Embryonic facial prominence (tissue), 1 donor: Measurements from ENCODE around the gene COL4A2.
"Not testable (repeated sequence)": the region's sequence is repeated elsewhere in the genome, so short reads cannot be mapped to it uniquely, and the experiment has no call there.

Experiments
- DNase-seq: peaks from one replicate; pipeline ENCODE4 v3.0.0-alpha.2; 2016; ENCODE audit errors: extremely low spot score

The COL4A2 gene

GRCh38 chr13:110307767-110308655 is 927 bp downstream of the COL4A2 start:
- DNase-seq = no peak

DNA sequence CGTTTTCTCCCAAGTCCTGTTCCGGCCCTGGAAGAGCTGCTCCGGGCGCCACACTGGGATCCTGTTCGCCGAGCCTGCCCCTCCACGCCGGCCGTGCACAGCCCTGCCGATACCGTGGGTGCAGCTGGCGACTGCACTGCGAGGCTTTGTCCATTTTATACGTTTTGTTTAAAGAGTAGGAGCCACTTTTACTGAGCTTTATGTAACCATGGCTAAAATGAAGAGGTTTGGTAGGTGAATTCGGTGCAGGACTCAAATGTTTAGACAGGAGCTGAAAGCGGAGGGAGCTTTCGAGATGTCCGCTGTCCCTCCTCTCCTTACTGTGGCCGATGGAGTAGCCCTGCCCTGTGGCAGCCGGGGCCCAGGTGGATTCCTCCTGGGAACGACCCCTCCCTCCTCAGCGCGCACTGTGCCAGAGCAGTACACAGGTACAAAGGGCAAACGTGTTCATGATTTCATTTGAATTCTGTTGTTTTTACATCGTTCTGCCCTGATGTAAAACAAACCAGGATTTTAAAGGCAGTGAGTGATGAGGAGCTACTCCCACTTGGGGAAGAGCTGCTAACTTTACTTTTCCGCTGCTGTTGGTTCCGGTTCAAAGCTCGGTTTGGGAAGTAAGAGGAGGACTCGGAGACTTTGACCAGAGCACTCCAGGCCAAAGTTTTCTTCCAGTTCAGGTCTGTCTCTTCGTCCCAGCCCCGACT is 1.7 kb downstream of the COL4A2 start:
- no peak for DNase-seq

DNA sequence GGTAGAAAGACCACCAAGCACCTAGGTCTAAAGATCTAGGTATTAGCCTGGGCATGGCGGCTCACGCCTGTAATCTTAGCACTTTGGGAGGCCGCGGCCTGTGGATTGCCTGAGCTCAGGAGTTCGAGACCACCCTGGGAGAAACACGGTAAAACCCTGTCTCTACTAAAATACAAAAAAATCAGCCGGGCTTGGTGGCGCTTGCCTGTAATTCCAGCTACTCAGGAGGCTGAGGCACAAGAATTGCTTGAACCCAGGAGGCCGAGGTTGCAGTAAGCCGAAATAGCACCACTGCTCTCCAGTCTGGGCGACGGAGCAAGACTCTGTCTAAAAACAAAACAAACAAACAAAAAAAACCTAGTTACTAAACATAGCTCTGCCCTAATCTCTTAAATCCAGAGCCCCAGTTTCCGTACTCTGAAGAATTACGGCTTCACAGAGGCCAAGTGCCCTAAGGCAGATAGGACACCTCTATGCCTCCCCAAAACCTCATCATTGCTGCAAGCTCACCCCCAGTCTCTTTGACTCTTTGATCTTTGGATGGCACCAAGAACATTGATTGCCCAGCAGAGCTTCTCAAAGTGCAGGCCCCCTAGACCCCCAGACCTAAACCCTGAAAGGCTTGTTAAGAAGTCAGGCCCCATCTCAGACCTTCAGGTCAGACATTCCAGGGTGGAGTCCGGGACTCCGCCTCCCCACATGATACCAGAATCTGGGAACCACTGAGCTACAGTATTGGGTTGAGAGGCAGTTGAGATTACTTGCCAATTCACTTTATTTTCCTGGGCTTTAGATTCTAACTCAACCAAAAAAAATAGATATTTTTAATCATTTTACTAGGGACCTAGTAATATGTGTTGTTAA is 2.8 kb downstream of the COL4A2 start:
- DNase-seq = no peak

- DNase-seq = no peak
Measured at GRCh38 chr13:110310541-110311442, 3.7 kb downstream of the COL4A2 start.

DNA sequence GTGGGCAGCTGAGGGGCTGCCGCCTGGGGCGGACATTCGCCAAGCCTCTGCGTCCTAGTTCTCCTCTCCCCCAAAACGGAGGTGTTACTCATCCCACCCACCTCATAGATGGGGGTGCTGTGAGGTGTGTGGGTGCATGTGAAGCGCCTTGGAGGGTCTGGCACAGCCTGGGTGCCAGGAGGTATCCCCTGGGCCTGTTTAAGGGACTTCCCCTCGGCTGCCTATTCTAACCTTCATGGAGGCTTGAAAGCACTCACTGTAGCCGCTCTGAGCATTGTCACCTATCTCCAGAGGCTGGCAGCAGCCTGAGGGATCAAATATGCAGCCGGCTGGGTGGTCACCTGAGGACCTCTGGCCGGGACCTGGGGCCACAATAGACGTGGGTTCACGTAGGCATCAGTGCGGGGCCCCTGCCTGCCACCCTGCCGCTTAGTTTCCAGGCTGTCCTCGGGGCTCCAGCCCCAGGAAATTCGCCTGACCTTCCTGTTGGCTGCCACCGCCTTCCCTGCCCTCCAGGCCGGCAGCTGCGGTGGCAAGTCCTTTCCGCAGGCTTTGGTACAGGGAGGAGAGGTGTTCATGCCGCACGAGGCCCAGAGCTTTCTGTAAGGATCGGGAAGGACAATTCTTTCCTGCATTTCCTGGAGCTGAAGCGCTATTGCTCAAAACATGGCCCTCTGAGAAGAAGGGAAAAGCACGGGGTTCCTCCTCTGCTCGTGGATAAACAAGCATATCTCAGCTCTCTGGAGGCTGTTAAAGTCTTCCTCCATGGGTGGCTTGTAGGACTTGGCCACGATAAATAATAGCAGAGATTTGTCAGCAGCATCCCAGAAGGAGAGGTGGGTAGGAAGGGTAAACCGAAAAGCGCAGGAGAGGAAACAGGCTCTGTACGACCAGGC is 4.6 kb downstream of the COL4A2 start:
- no peak for DNase-seq

GRCh38 chr13:110312339-110313031 is 5.4 kb downstream of the COL4A2 start:
- no peak for DNase-seq

DNA sequence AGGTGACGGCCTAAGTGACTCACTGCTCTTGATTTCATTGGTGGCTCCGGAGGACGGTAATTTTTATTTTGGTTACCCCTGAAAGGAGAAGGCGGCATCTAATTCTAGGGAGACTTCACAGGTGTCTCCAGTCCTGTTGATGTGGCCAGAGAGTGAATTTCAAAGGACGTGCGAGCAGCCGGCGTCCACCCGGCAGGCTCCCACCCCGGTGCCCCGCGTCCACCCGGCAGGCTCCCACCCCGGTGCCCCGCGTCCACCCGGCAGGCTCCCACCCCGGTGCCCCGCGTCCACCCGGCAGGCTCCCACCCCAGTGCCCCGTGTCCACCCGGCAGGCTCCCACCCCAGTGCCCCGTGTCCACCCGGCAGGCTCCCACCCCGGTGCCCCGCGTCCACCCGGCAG is 6.2 kb downstream of the COL4A2 start:
- DNase-seq = not testable (repeated sequence)

DNA sequence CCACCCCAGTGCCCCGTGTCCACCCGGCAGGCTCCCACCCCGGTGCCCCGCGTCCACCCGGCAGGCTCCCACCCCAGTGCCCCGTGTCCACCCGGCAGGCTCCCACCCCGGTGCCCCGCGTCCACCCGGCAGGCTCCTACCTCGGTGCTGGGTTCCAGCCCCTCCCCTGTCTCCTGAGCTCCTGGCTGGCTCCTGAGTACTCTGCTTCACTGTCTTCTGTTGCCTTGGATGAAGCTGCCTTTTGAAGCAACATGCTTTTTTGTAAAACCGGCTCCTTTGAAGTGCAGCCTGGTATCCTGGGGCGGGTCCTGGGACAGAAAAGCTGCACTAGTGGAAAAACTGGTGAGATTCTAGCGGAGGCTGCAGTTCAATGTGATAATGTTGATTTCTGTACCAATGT is 6.6 kb downstream of the COL4A2 start:
- DNase-seq = not testable (repeated sequence)

DNA sequence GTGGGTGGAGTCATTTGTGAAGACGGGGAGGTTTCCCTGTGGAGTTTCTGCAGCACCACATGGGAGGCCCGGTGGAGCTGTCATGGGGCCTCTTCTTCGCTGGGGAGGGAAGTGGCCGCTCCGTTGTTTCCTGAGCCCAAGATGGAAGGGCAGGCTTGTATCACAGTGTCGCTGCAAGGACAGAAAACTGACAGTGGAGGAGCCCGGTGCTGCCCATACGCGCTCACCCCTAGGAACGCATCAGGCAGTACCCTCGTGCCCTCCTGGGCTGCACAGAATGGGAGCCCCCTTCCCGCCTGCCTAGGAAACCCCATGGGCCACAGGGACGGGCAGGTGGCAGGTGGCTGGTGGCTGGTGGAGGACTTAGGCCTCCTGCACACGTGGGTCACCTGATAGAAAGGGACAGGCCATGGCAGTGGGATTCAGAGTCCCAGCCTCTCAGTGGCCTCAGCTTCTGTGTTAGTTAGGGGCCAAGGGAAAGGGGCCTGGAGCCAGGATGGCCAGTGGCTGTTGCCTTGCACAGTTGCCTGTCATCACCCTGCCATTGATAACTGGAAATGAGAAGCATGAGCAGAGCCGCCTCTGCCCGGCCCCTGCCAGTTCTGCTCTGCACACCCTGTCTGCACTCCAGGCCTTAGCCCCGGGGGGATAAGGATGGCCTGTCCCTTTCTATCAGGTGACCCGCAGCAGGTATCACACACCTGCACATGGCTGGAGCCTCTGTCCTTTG is 7.6 kb downstream of the COL4A2 start:
- DNase-seq = no peak

DNA sequence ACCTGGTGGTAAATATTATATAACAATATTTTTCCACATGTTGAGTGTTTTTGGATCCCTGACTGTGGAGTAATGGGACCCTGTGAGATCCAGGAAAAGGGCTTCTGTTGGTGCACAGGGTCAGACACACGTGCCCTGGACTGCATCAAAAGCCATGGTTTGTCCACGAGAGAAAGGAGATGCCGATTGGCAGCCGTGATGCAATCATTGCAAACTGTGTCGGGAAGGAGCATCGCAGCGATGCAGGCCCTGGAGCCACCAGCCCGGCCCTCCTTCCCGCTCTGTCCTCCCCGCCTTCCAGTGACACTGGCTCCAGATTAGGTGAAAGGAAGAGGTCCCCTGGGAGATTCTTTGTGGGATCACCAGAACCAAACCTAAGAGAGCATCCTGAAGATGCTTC is 9.1 kb downstream of the COL4A2 start:
- DNase-seq = no peak

DNA sequence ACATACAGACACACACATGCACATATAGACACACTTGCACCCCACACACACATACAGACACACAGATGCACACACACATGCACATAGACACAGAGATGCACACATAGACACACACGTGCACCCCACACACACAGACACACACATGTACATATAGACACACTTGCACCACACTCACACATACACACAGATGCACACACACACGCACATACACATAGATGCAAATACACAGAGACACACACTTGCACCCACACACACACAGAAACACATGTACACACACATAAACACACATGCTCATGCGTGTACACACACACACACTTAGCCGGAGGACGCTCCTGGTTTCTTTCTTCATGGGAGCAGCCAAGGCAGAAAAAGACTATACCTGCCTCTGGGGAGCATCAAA is 10.0 kb downstream of the COL4A2 start:
- DNase-seq = no peak

DNA sequence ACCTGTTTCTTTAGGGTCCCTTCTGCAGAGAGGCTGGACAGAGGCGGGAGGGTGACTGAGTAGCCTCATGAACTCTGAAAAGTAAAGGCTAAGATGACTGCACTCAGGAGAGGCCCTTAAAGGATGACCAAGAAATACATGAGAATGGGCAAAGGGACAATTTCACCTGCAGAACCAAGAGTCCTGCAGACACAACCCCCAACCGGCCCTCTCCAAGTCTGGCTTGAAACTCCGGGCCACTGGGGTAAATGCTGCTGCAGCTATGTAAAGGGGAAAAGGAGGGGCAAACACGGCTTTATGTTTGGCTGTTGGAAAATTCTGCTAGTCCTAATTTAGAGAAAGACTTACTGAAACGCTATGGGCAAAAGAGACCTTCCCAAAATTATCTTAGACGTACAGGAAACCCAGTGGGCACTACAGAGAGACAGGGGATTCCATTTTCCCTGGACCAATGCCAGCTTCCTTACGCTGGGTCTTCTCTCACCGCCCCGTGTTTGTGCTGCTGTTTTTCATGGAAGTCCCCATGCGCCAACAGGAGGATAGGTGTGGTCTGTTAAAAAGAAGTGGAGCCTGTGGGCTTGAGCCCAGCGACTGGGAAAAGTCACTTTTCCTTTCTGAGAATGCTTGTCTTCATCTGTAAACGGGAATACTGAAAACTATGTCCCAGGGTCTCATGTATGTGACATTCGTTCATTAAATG is 10.6 kb downstream of the COL4A2 start:
- DNase-seq = no peak

DNA sequence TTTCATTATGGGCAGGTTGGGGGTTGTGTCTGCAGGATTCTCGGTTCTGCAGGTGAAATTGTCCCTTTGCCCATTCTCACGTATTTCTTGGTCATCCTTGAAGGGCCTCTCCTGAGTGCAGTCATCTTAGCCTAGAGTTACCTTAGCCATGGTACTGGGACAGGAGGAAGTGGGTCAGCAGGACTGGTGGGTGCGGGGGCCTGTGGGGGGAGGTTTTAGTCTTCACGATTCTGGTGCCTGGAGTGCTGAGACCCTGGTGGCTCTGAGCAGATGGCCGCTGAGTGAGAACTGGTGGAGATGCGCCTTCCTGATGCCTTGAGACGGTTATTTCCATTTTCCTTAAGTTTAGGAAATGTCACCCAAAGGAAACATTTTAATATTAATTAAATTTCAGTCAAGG is 11.8 kb downstream of the COL4A2 start:
- DNase-seq = no peak

GRCh38 chr13:110319397-110319773 is 12.3 kb downstream of the COL4A2 start:
- DNase-seq = no peak

- no peak for DNase-seq
Measured at GRCh38 chr13:110319774-110320509, 12.9 kb downstream of the COL4A2 start.

- no peak for DNase-seq
Measured at GRCh38 chr13:110320645-110321044, 13.6 kb downstream of the COL4A2 start.

DNA sequence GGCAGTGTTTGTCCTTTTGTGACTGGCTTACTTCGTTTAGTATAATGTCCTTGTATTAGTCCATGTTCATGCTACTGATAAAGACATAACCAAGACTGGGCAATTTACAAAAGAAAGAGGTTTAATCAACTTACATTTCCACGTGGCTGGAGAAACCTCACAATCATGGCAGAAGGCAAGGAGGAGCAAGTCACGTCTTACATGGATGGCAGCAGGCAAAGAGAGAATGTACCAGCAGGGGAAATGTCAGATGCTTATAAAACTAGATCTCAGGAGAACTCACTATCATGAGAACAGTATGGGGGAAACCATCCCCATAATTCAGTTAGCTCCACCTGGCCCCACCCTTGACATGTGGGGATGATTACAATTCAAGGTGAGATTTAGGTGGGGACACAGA is 14.5 kb downstream of the COL4A2 start:
- DNase-seq = not testable (repeated sequence)
